Left kidney (tissue), 8 donors: ENCODE results near the gene MBOAT2. TPM values are rescaled to one million over a fixed set of nuclear protein-coding genes. Genes with fewer than 3 reads are reported as not detected.
A peak's percentile ranks its signal among the peaks of the same experiment; 100 is the strongest.
"Not testable (repeated sequence)": the region's sequence is repeated elsewhere in the genome, so short reads cannot be mapped to it uniquely, and the experiment has no call there.

Experiments used
- DNase-seq: peaks from one replicate; pipeline ENCODE4 v3.0.0-alpha.2; 2013
- long read RNA-seq, 8 donors: transcript quantifications; one replicate each; lab custom pipeline, GENCODE V29; 2026
- polyA plus RNA-seq: library from polyadenylated mRNA; unstranded; fragments of 120-200 nt; gene quantifications from one replicate; pipeline ENCODE4 v1.2.1, GENCODE V29; 2013; ENCODE audit not compliant: insufficient read length

Gene MBOAT2
- 90.8 TPM for polyA plus RNA-seq
- long read RNA-seq, donor 1, full-length matches to known transcripts = 14 of 14 reads
- long read RNA-seq, donor 1, partial matches to known transcripts = 0 of 14 reads
- long read RNA-seq, donor 1, other reads (novel, unspliced or antisense) = 0 of 14 reads
- long read RNA-seq, donor 2, full-length matches to known transcripts = 10 of 10 reads
- long read RNA-seq, donor 2, partial matches to known transcripts = 0 of 10 reads
- long read RNA-seq, donor 2, other reads (novel, unspliced or antisense) = 0 of 10 reads
- long read RNA-seq, donor 3, full-length matches to known transcripts = 11 of 16 reads
- long read RNA-seq, donor 3, partial matches to known transcripts = 5 of 16 reads
- long read RNA-seq, donor 3, other reads (novel, unspliced or antisense) = 0 of 16 reads
- long read RNA-seq, donor 4, partial matches to known transcripts = 0 of 1 reads
- long read RNA-seq, donor 4, other reads (novel, unspliced or antisense) = 0 of 1 reads
- long read RNA-seq, donor 5, full-length matches to known transcripts = 13 of 13 reads
- long read RNA-seq, donor 5, partial matches to known transcripts = 0 of 13 reads
- long read RNA-seq, donor 5, other reads (novel, unspliced or antisense) = 0 of 13 reads
- long read RNA-seq, donor 6, full-length matches to known transcripts = 9 of 9 reads
- long read RNA-seq, donor 6, partial matches to known transcripts = 0 of 9 reads
- long read RNA-seq, donor 6, other reads (novel, unspliced or antisense) = 0 of 9 reads
- long read RNA-seq, donor 7, full-length matches to known transcripts = 11 of 11 reads
- long read RNA-seq, donor 7, partial matches to known transcripts = 0 of 11 reads
- long read RNA-seq, donor 7, other reads (novel, unspliced or antisense) = 0 of 11 reads
- long read RNA-seq, donor 8, full-length matches to known transcripts = 4 of 4 reads
- long read RNA-seq, donor 8, partial matches to known transcripts = 0 of 4 reads
- long read RNA-seq, donor 8, other reads (novel, unspliced or antisense) = 0 of 4 reads

GRCh38 chr2:9003616-9004337, at the start of gene MBOAT2:
MBOAT2 (minus strand) TSS chr2:9003684; CDS start chr2:9003614, 70 bp downstream.
- peak; percentile 90 for DNase-seq

GRCh38 chr2:9052821-9053533, 49.5 kb upstream of the MBOAT2 start:
- DNase-seq = no peak

GRCh38 chr2:9051451-9051850, 48.0 kb upstream of the MBOAT2 start:
- not testable (repeated sequence) for DNase-seq

- DNase-seq = no peak
These were observed 46.8 kb upstream of the MBOAT2 start for GRCh38 chr2:9050122-9050809.

GRCh38 chr2:9045595-9045994, 42.1 kb upstream of the MBOAT2 start:
- DNase-seq = no peak

- not testable (repeated sequence) for DNase-seq
These were observed 40.0 kb upstream of the MBOAT2 start for GRCh38 chr2:9043491-9043890.

GRCh38 chr2:9037166-9037565, 33.7 kb upstream of the MBOAT2 start:
- DNase-seq = no peak

GRCh38 chr2:9033385-9034168, 30.1 kb upstream of the MBOAT2 start:
- no peak for DNase-seq

- no peak for DNase-seq
These were observed 29.2 kb upstream of the MBOAT2 start for GRCh38 chr2:9032536-9033255.

- no peak for DNase-seq
These were observed 28.6 kb upstream of the MBOAT2 start for GRCh38 chr2:9032121-9032520.

GRCh38 chr2:9031246-9031645, 27.8 kb upstream of the MBOAT2 start:
- DNase-seq = no peak

- no peak for DNase-seq
These were observed 27.4 kb upstream of the MBOAT2 start for GRCh38 chr2:9030841-9031240.

- DNase-seq = no peak
These were observed 26.7 kb upstream of the MBOAT2 start for GRCh38 chr2:9030190-9030589.

- no peak for DNase-seq
These were observed 26.2 kb upstream of the MBOAT2 start for GRCh38 chr2:9029721-9030120.

GRCh38 chr2:9027884-9028283, 24.4 kb upstream of the MBOAT2 start:
- DNase-seq = no peak

- no peak for DNase-seq
These were observed 22.3 kb upstream of the MBOAT2 start for GRCh38 chr2:9025746-9026145.

GRCh38 chr2:9024575-9024974, 21.1 kb upstream of the MBOAT2 start:
- DNase-seq = no peak

- DNase-seq = no peak
These were observed 18.2 kb upstream of the MBOAT2 start for GRCh38 chr2:9021563-9022211.

GRCh38 chr2:9020267-9020666, 16.8 kb upstream of the MBOAT2 start:
- no peak for DNase-seq
